ENCODE results near the gene DISP2. TPM values are rescaled to one million over a fixed set of nuclear protein-coding genes. Genes with fewer than 3 reads are reported as not detected.

DISP2 gene
- total RNA-seq, 1 experiment from 2014 or later, result 0.62 TPM

GRCh38 chr15:40310001-40310959 is 47.7 kb upstream of the DISP2 start:
- CTCF ChIA-PET, result interaction anchor here (0.6 to 1.3 kb wide), 5 partner anchors 11 to 275 kb away, joined by 3 to 9 read pairs (median 4); no protein-coding TSS in a partner anchor
- Histone ChIP-seq H3K27me3 (replicated peaks; ENCODE audit: insufficient read depth, low read depth, low read length, poor library complexity) (no peaks in the 10 kb centered on the region), H3K9me3 (ENCODE audit: low read depth, low read length, poor library complexity, severe bottlenecking) (no peaks in the 10 kb centered on the region), H3K27ac (ENCODE audit: low read depth, low read length, poor library complexity, severe bottlenecking) (no peak overlapping the region), H3K4me1 (ENCODE audit: insufficient read depth, low read length, poor library complexity, severe bottlenecking) (peaks cover 11% of the 10 kb centered on the region), H3K4me3 (ENCODE audit: low read depth, low read length, poor library complexity, severe bottlenecking) (no peak overlapping the region), H3K36me3 (ENCODE audit: insufficient read depth, low read length, poor library complexity, severe bottlenecking) (no peaks in the 10 kb centered on the region)
- DNase-seq (ENCODE audit: low spot score), result peak; percentile 64
- POLR2A ChIA-PET (ENCODE audit: low non-redundant PET), result interaction anchor here (0.7 kb wide), 1 partner anchor 25 kb away, joined by 3 read pairs; no protein-coding TSS in a partner anchor
- TF ChIP-seq CTCF (conservative IDR thresholded peaks at IDR 0.05; ENCODE audit: low read depth, low read length), result peak; percentile 76
- no peak for TF ChIP-seq EZH2 (IDR thresholded peaks at IDR 0.05; ENCODE audit: borderline replicate concordance, low read depth, low read length, poor library complexity, severe bottlenecking)
- BruUV-seq (replicated peaks), result no TSS peak
- intact Hi-C loops (cut with micrococcal nuclease; ENCODE audit: unreplicated experiment), result loop anchor here (1.0 kb wide), 1 partner anchor 31 kb away; no protein-coding TSS in a partner anchor

GRCh38 chr15:40310993-40311392 is 47.0 kb upstream of the DISP2 start:
- POLR2A ChIA-PET (ENCODE audit: low non-redundant PET), result no interaction called here
- CTCF ChIA-PET, result no interaction called here
- TF ChIP-seq CTCF (conservative IDR thresholded peaks at IDR 0.05; ENCODE audit: low read depth, low read length), result no peak
- no peak for TF ChIP-seq EZH2 (IDR thresholded peaks at IDR 0.05; ENCODE audit: borderline replicate concordance, low read depth, low read length, poor library complexity, severe bottlenecking)
- intact Hi-C loops (cut with micrococcal nuclease; ENCODE audit: unreplicated experiment), result loop anchor here (1.0 kb wide), 1 partner anchor 32 kb away; no protein-coding TSS in a partner anchor
- Histone ChIP-seq H3K27me3 (replicated peaks; ENCODE audit: insufficient read depth, low read depth, low read length, poor library complexity) (no peaks in the 10 kb centered on the region), H3K4me3 (ENCODE audit: low read depth, low read length, poor library complexity, severe bottlenecking) (no peak overlapping the region), H3K36me3 (ENCODE audit: insufficient read depth, low read length, poor library complexity, severe bottlenecking) (no peaks in the 10 kb centered on the region), H3K9me3 (ENCODE audit: low read depth, low read length, poor library complexity, severe bottlenecking) (no peaks in the 10 kb centered on the region), H3K4me1 (ENCODE audit: insufficient read depth, low read length, poor library complexity, severe bottlenecking) (peaks cover 11% of the 10 kb centered on the region), H3K27ac (ENCODE audit: low read depth, low read length, poor library complexity, severe bottlenecking) (no peak overlapping the region)
- no peak for DNase-seq (ENCODE audit: low spot score)
- BruUV-seq (replicated peaks), result no TSS peak

- POLR2A ChIA-PET (ENCODE audit: low non-redundant PET), result no interaction called here
- TF ChIP-seq EZH2 (IDR thresholded peaks at IDR 0.05; ENCODE audit: borderline replicate concordance, low read depth, low read length, poor library complexity, severe bottlenecking), result no peak
- no peak for TF ChIP-seq CTCF (conservative IDR thresholded peaks at IDR 0.05; ENCODE audit: low read depth, low read length)
- H3K4me1 ChIP-seq (ENCODE audit: insufficient read depth, low read length, poor library complexity, severe bottlenecking), result peaks cover 11% of the 10 kb centered on the region
These were observed 45.5 kb upstream of the DISP2 start for GRCh38 chr15:40312370-40313158.

More at GRCh38 chr15:40312370-40313158, 45.5 kb upstream of the DISP2 start:
- H3K9me3 ChIP-seq (ENCODE audit: low read depth, low read length, poor library complexity, severe bottlenecking), result no peaks in the 10 kb centered on the region
- no peak overlapping the region for H3K4me3 ChIP-seq (ENCODE audit: low read depth, low read length, poor library complexity, severe bottlenecking)
- CTCF ChIA-PET, result no interaction called here
- BruUV-seq (replicated peaks), result no TSS peak
- H3K27ac ChIP-seq (ENCODE audit: low read depth, low read length, poor library complexity, severe bottlenecking), result no peak overlapping the region
- intact Hi-C loops (cut with micrococcal nuclease; ENCODE audit: unreplicated experiment), result no loop called here
- H3K36me3 ChIP-seq (ENCODE audit: insufficient read depth, low read length, poor library complexity, severe bottlenecking), result no peaks in the 10 kb centered on the region
- DNase-seq (ENCODE audit: low spot score), result no peak
- H3K27me3 ChIP-seq (replicated peaks; ENCODE audit: insufficient read depth, low read depth, low read length, poor library complexity), result no peaks in the 10 kb centered on the region

All from A673 (cell line).